ENCODE data around the gene SUPT3H. TPM values are rescaled to one million over a fixed set of nuclear protein-coding genes. Genes with fewer than 3 reads are reported as not detected.
A peak's percentile ranks its signal among the peaks of the same experiment; 100 is the strongest.

SUPT3H gene
- total RNA-seq: 5.0 TPM
- long read RNA-seq, partial matches to known transcripts: 1 of 5 reads
- long read RNA-seq, other reads (novel, unspliced or antisense): 4 of 5 reads

DNA sequence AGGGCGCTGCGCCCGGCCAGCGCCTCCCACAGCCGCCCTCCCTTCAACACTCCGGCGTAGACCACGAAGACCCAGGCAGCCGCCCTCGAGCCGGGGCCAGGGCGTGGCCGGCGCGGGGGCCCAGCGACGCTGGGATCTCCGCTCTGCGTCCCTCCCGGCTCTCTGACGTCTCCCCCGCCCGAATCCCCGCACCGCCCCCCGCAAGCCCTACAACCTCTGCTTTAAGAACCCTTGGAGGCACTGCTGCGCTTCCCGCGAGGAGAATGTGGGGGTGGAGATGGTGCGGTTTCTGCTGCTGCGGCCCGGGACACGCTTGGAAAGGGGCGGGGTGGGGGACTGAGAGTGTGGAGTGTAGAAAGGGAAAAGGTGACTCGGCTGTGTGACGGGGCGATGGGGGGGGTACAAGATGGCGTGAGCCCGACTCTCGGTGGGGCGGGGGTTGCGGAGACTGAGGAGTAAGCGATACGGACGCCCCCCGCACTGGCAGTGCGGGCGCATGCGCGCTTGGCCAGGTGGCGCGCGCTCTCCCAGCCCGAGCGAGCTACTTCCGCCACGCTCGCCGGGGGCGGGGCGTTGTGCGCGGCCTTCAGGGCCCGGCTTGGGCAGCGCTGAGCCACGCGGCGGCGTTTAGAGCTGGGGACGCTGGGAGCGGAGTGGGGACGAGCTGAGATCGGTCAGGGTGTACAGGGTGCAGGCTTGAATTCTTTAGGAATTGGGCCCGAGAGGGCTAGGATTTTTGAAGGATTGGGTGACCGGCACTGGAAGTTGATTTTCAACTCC lies at the start of gene SUPT3H:
Gene SUPT3H, minus strand, starts transcription at position 381 of the 780 bp plus-strand sequence.
- DNase-seq (ENCODE audit: low spot score): peak; percentile 97

DNA sequence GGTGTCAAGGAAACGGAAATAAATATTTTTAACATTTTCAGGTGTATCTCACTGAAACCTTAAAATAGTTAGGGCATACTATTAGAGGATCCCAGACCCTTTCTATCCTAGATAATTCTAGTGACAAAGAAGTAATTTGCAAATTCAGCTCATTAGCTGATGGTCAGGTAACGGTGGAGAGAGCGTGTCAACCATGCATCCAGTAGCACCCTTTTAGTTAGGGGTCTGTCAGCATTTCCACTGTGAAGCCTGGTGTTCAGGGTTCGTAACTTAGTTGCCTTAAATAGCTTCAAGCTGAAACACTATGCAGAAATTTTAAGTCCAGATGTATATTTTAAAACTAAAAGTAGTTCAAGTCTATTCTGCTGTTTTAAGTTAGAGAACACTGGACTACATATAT lies 48.5 kb upstream of the SUPT3H start:
- DNase-seq (ENCODE audit: low spot score): no peak

DNA sequence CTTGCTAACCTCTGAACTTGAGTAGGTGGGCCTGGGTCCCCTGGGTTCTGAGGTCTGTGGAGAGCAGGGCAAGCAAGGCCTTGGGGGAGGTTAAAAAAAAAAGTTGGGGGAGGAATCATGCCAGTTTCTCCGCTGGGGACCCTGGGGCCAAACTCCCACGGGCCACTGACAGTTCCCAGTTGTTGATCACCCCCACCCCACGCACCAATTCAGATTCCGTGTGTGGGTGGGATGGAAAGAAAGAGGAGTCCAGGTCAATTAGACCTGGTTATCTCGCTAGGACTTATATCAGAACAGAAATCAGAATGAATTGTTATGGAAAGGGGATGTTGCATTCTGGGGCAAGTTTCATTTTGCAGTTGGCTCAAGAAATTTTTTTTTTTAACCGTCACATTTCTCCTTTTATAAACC lies 46.7 kb upstream of the SUPT3H start:
- no peak for DNase-seq (ENCODE audit: low spot score)

DNA sequence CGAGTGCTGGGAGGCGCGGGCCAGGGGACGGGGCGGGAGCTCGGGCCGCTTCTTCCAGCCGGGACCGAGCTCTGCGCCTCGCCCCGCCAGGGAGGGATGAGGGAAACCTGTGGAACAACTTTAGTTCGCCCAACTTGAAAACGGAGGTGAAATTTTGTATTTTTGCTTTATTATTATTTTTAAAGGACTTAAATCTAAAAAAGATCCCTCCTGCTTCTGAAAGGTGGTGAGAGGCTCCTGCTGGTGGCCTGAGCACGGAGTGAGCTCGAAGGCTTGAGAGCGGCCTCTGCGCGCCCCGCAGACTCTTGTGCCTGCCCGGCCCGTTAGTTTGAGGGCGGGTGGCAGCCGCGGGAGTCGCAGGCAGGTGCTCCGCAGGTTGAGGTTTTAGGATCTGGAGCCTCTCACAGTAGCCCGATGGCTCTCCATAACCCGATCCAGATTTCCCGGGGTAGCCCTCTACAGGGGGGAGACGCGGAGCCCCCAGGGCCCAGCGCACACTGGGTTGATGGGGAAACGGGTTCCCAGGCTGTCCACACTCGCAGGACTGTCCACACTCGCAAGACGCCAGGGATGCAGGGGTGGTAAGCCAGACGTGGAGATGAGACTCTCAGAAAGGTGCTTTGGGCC lies 46.2 kb upstream of the SUPT3H start:
- no peak for DNase-seq (ENCODE audit: low spot score)

DNA sequence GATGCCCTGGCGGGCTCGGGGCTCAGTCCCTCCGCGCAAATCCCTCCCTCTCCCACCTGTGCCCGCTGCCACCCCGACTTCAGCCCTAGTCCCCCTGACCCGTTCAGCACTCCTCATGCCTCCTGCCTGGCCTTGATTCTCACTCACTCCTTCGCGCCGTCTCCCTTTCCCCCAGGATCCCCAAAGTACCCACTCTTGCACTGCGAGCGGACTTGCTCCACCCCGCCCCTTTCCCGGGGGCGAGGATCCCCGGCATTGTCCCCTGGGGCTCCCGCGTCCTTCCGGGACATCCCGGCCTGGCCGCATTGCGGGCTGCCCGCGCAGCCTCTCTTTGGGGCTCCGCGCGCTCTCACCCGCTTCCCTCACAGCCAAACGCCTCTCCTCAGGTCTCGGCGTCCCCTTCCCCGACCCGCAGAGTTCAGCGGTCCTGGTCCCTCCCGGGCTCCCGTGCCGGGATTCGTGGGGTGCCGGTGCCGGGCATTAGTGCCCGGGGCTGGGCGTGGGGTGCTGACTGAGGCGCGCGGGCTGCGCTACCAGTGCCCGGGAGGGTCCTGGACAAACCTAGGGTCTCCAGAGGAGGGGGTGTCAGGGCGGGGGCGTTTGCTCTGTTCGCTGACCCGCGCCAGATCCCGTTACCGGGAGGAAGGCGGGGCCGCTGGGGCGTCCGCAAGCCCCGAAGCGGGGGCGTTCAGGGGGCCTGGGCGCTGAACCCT lies 45.5 kb upstream of the SUPT3H start:
- no peak for DNase-seq (ENCODE audit: low spot score)

DNA sequence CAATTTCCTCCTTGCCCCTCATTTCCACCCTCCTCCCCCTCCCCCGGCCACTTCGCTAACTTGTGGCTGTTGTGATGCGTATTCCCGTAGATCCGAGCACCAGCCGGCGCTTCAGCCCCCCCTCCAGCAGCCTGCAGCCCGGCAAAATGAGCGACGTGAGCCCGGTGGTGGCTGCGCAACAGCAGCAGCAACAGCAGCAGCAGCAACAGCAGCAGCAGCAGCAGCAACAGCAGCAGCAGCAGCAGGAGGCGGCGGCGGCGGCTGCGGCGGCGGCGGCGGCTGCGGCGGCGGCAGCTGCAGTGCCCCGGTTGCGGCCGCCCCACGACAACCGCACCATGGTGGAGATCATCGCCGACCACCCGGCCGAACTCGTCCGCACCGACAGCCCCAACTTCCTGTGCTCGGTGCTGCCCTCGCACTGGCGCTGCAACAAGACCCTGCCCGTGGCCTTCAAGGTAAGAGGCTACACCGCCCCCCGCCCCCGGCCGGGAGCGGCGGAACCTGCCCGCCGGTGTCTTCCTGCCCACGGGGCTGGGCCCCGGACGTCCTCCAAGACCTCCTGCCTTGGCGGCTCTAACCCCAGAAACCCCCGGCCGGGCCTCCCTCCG lies 44.9 kb upstream of the SUPT3H start:
- no peak for DNase-seq (ENCODE audit: low spot score)

DNA sequence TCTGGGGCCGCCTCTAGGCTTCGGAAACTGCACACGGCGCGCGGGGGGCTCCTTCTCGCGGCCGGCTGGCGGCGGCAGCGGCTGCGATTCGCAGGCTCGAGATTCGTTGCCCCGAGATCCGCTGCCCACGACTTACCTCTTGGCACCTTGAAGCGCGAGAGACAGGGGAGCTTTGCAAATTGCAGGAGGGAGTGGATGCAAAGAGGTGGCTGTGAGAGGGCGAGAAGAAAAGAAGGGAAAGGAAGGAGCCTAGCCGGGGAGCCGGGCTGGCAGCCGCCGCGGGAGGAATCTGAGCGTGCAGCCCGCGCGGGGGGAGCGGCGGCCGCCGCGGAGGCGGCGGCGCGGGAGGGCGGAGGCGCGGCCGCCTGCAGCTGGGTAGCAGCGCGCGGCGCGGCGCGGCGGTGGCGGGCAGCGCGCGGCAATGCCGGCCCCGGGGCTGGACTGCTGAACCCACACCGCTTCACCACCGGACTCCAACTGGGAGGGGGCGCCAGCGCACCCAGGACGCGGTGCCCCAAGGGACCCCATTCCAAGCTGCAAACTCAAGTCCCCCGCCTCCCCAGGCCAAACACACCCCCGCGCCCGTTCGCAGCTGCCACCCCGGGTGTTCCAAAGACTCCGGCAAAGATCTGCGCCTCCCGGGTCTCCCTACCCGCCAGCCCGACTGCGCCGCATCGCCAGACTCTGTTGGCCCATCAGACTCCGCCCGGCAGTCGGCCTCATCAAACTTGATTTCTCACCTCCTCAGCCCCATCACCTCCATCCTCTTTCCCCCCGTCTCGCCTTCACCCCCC lies 44.2 kb upstream of the SUPT3H start:
- peak; percentile 90 for DNase-seq (ENCODE audit: low spot score)

DNA sequence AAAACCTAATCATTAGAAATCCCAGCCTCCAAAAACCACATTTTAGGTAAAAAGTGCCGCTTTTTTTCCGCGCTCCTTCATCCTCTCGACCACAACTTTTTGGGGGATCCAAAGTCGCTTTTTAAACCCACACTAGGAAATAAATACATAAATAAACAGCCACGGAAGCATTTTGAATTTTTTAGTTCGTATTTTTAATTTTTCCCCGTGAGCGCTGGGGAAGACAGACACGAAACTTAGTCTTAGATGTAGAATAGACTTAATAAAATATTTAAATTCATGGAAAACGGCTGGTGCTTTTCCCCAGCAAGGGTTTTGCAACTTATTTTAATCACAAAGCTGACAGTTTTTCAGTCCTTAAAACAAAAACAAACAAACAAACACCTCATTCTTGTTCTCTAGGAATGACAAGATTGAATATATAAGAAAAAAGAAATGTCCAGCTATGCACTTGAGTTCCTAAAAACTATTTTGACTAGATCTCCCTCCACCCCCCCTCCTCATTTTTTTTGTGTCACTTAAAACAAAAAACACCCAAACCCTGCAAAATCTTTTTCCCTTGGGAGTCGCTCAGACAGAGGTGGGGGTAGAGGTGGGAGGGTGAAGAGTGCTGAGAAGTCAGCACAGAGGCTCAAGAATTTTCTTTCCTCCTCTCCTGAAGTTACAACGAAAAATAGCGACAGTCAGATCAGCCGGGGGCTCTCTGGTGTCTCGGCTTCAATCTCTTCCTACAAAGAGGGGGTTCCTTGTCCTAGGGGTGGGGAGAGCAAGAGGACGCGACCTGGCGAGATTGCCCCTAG lies 43.4 kb upstream of the SUPT3H start:
- DNase-seq (ENCODE audit: low spot score): no peak

DNA sequence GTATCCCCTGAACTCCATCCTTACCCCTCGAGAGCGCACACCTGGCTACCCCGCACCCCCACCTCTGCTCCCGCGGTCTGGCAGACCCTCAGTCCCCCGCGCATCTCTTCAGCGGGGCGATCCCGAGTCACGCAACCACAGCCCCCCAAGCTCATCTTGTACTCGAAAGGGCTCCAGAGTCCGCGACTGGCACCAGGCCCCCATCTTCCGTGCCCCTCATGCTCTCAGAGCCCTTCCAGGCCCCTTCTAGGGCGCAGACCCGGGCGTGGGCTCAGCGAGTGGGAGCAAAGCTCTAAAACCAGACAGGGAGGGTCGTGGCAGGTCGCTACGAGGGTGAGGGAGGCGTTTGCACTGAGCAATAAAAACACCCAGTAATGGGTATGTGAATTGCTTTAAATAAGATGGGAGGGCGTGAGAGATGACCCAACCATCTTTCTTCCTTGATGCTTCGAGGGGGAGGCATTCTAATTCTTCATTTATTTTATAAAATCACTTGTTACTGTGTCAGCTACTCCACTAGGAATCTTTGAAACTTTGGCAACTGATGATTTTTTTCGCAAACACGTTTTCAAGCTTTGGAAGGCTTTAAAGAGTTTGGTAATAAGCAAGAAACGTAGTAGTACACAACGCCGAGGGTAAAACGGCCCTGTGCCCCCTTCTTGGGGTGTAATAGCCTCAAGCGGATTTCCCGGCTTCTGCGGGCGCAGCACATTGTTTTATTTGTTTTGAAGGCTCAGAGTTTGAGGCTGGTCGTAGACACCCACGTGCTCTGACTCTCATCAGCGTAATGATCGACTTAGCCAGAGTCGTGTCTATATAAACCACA lies 42.6 kb upstream of the SUPT3H start:
- no peak for DNase-seq (ENCODE audit: low spot score)

DNA sequence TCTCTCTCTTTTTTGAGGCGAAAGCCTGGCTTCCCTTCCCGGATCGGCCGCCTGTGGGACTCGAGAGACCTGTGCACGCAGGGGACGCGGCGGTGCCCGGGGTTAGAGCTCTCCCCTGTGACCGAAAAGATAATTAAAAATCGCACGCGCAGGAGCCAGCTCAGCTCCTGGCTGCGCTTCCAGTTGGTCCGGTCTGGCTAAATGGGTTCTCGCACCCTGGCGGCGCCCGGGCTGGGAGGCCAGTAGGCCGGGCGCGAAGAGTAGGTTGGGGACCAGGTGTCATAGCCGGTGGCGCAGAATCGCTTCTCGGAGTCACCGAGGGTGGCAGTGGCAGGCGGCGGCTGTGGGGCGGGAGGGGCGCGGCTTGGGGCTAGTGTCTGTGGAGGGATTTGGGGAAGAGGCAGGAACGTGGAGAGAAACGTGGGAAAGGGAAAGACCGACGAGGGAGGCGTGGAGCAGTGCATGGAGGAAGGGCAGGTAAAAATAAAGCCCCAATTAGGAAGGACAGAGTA lies 41.9 kb upstream of the SUPT3H start:
- DNase-seq (ENCODE audit: low spot score): no peak

DNA sequence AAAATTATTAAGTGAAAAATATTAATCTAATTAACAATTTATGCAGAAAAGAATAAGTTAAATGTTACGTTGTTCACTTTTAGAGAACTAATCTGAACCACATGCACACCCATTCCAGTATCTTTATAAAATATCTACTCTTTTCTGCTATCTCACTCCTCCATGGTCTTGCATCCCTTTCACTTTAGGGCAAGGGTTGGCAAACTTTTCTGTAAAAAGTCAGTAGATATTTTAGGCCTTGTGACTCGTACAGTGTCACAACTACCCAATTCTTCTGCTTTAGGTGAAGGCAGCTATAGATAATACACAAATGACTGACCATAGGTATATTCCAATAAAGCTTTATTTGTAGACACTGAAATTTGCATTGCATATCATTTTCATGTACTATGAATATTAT lies 39.7 kb upstream of the SUPT3H start:
- DNase-seq (ENCODE audit: low spot score): no peak

DNA sequence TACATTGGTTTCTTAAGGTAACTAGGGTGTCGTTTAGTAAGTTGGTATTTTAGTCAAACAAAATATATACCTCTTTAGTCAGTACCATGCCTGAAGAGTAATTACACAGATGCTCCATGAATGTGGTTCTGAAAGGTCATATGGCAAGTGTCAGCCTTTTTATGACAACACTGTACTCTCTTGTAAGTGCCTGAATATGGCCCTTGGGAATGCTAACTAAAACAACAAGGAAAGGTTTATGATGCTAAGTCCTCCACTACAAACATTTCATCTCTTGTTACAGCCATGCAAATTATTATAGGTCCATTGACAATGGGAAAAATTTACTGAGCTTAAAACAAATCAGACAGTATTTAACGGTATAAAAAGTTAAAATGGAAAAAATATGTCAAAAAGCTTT lies 39.0 kb upstream of the SUPT3H start:
- DNase-seq (ENCODE audit: low spot score): no peak

DNA sequence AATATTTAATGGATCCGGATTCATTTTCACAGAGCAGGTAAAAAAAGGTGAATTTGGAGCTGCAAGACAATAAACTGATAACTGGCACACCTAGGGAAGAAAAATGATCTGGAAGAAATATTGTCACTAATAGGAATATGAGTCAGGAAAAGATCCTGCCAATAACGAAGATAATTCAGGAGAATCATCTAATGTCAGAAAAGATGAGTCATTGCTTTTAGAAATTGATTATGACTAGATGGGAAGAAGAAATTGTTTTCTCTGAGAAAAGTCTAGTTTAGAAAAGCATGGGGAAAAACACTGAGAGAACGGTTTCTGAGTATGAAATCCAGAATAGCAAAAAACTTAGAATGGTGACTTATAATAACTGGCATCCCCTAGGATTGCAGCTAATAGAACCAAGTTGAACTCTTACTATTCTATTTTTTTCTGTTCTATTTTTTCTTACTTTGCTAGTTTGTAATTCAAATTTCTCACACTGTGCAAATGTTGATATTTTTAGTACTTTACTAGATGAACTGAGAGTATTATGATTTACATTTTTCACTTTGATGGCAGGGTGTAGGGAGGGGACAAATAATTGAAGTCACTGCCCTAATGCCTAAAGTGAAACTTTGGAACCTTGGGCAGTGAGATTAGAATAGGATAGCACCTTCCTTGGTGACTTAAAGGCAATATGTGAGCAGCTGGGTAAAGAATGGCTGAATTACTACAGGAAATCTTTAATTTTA lies 38.2 kb upstream of the SUPT3H start:
- DNase-seq (ENCODE audit: low spot score): no peak

DNA sequence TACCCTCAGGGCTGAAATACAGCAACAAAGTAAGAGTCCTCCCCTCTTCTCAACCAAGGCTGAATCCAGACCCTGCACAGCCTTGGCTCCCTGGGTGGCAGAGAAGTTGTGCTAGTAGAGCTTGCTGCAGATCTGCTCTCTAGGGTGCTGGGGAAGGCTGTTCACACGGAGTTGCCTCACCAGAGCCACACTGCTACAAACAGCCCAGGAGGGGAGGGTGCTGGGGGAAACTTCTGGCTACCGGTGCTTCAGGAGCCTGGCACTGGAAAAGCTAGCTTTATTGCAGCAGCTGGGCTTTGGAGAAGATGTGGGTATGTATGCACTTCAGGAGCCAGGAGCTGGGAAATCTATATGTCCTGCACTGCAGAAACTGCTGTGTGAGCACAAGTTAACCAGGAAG lies 37.6 kb upstream of the SUPT3H start:
- DNase-seq (ENCODE audit: low spot score): no peak

DNA sequence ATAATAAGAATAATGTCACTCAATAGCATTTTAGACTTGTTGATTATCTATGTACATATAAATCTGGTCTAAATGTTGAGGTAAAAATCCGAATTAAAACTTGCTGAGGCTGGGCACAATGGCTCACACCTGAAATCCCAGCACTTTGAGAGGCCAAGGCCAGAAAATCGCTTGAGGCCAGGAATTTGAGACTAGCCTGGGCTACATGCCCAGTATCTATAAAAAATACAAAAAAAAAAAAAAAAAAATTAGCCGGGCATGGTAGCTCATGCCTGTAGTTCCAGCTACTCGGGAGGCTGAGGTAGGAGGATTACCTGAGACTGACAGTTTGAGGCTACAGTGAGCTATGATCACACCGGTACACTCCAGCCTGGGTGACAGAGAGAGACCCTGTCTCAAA lies 34.2 kb upstream of the SUPT3H start:
- DNase-seq (ENCODE audit: low spot score): no peak

DNA sequence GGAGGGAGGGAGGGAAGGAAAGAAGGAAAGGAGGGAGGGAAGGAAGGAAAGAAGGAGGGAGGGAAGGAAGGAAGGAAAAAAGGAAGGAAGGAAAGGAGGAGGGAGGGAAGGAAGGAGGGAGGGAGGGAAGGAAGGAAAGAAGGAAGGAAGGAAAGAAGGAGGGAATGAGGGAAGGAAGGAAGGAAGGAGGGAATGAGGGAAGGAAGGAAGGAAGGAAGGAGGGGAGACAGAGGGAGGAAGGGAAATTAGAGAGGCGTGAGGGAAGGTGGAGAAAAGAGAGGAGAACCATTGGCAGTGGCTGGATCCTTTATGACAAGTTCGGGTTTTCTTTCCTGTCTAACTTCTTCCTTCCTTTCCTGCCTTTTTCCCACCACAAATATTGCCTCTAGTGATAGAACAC lies 22.3 kb upstream of the SUPT3H start:
- no peak for DNase-seq (ENCODE audit: low spot score)

DNA sequence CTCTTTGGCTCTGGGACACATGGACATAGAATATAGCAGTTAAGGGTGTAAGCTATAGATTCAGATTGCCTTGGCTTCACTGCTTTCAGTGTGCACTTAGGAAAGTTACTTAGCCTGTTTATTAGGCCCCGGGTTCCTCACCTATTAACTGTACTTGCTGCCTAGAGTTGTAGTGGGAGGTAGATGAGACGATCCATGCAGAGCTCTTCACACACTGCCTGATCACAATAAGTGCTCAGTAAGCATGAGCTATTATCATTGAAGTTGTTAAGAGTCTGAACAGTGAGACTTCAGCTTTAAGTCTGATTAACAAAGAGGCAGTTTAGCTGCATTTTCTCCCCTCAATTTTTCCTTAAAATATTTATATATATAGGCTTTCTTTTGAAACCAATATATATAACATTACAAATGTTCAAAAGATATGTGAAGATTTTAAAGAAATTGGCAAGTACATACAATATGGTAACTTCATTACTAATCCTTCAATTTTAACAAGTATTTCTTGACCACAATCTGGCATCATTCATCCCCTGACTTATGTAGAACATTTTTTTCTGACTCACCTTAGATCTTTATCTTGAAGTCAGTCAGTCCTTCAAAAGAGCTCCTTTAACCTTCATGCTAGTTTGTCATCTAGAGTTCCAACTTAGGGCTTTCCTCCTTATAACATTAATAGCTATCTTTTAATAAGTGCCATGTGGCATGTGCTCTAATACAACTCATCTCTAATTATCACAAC lies 20.5 kb upstream of the SUPT3H start:
- DNase-seq (ENCODE audit: low spot score): no peak
